Activated naive CD4-positive, alpha-beta T cell treated with anti-CD3 and anti-CD28 coated beads, Interleukin-2, amount 10 ng/mL, durations not matched to agents 7 days and 5 days (primary cell): ENCODE data around the gene DRAXIN.
A peak's percentile ranks its signal among the peaks of the same experiment; 100 is the strongest.

Experiments used
- CTCF ChIA-PET: fragments of 350-600 bp; sonication (Branson Sonifier 250); formaldehyde crosslinking; loops from one replicate; lab custom pipeline; 2021; ENCODE audit warnings: antibody characterized with exemption; lab: Charles Lee
- DNase-seq: peaks from one replicate; pipeline ENCODE4 v3.0.0-alpha.2; 2020
- H3K27ac Mint-ChIP-seq: one replicate; pipeline ENCODE4 v1.8.0; 2021; ENCODE audit warnings: mild to moderate bottlenecking, moderate library complexity, mixed read lengths
- H3K27me3 Mint-ChIP-seq: one replicate; pipeline ENCODE4 v1.8.0; 2021; ENCODE audit warnings: mild to moderate bottlenecking, mixed read lengths
- H3K36me3 Mint-ChIP-seq: one replicate; pipeline ENCODE4 v1.8.0; 2021; ENCODE audit warnings: mixed read lengths
- H3K4me1 Mint-ChIP-seq: one replicate; pipeline ENCODE4 v1.8.0; 2021; ENCODE audit warnings: mixed read lengths
- H3K4me3 Mint-ChIP-seq: one replicate; pipeline ENCODE4 v1.8.0; 2021; ENCODE audit warnings: mild to moderate bottlenecking, moderate library complexity, mixed read lengths
- H3K9me3 Mint-ChIP-seq: one replicate; pipeline ENCODE4 v1.8.0; 2021; ENCODE audit warnings: mixed read lengths

The DRAXIN gene

GRCh38 chr1:11735531-11735853 is 44.0 kb downstream of the DRAXIN start:
- Mint-ChIP-seq H3K36me3 (peaks cover 8% of the 10 kb centered on the region), H3K27ac (peak overlapping the region; percentile 88), H3K9me3 (no peaks in the 10 kb centered on the region), H3K4me3 (peak overlapping the region; percentile 95), H3K4me1 (peaks cover 78% of the 10 kb centered on the region), H3K27me3 (peaks cover 25% of the 10 kb centered on the region)
- DNase-seq, result no peak
- CTCF ChIA-PET, result interaction anchor here (0.6 to 1.8 kb wide), 4 partner anchors 16 to 85 kb away, joined by 3 to 6 read pairs (median 4); partner anchors contain the start of gene FBXO6

- CTCF ChIA-PET, result interaction anchor here (0.6 to 2.8 kb wide), 6 partner anchors 9 to 86 kb away, joined by 3 to 12 read pairs (median 4); partner anchors contain the start of gene FBXO6
- peak within 1 kb of the TSS; percentile 88 for H3K27ac Mint-ChIP-seq
- peak; percentile 94 for DNase-seq
- H3K27me3 Mint-ChIP-seq, result peaks cover 25% of the 10 kb centered on the region
- no peaks in the 10 kb centered on the region for H3K9me3 Mint-ChIP-seq
- H3K4me1 Mint-ChIP-seq, result peaks cover 78% of the 10 kb centered on the region
- H3K36me3 Mint-ChIP-seq, result peaks cover 11% of the 10 kb centered on the region
- H3K4me3 Mint-ChIP-seq, result peak within 1 kb of the TSS; percentile 95
These were observed 44.6 kb downstream of the DRAXIN start, which contains the start of gene AGTRAP for GRCh38 chr1:11735854-11736745. AGTRAP (plus strand) TSS chr1:11736136; CDS start chr1:11736209, 73 bp downstream.

- peaks cover 29% of the 10 kb centered on the region for H3K27me3 Mint-ChIP-seq
- no peaks in the 10 kb centered on the region for H3K9me3 Mint-ChIP-seq
- H3K4me1 Mint-ChIP-seq, result peaks cover 78% of the 10 kb centered on the region
- H3K36me3 Mint-ChIP-seq, result peaks cover 11% of the 10 kb centered on the region
- peak; percentile 52 for DNase-seq
- H3K27ac Mint-ChIP-seq, result no peak overlapping the region
- peak overlapping the region; percentile 95 for H3K4me3 Mint-ChIP-seq
- CTCF ChIA-PET, result interaction anchor here (0.9 to 2.8 kb wide), 6 partner anchors 10 to 87 kb away, joined by 3 to 12 read pairs (median 4); partner anchors contain the start of gene FBXO6
These were observed 45.5 kb downstream of the DRAXIN start for GRCh38 chr1:11736746-11737639.

GRCh38 chr1:11738096-11738495 is 46.6 kb downstream of the DRAXIN start:
- DNase-seq, result no peak
- CTCF ChIA-PET, result interaction anchor here (1.1 to 2.8 kb wide), 3 partner anchors 11 to 88 kb away, joined by 4 to 12 read pairs (median 5); no protein-coding TSS in a partner anchor
- H3K4me3 Mint-ChIP-seq, result peak overlapping the region; percentile 16
- H3K4me1 Mint-ChIP-seq, result peaks cover 78% of the 10 kb centered on the region
- H3K36me3 Mint-ChIP-seq, result peaks cover 19% of the 10 kb centered on the region
- H3K9me3 Mint-ChIP-seq, result no peaks in the 10 kb centered on the region
- H3K27me3 Mint-ChIP-seq, result peaks cover 40% of the 10 kb centered on the region
- no peak overlapping the region for H3K27ac Mint-ChIP-seq

- Mint-ChIP-seq H3K9me3 (no peaks in the 10 kb centered on the region), H3K36me3 (peaks cover 19% of the 10 kb centered on the region), H3K27ac (no peak overlapping the region), H3K4me1 (peaks cover 77% of the 10 kb centered on the region), H3K4me3 (no peak overlapping the region), H3K27me3 (peaks cover 40% of the 10 kb centered on the region)
- CTCF ChIA-PET, result interaction anchor here (1.2 kb wide), 1 partner anchor 8 kb away, joined by 4 read pairs; no protein-coding TSS in a partner anchor
- DNase-seq, result no peak
These were observed 47.3 kb downstream of the DRAXIN start for GRCh38 chr1:11738783-11739182.

- H3K4me3 Mint-ChIP-seq, result peak overlapping the region; percentile 49
- H3K4me1 Mint-ChIP-seq, result peaks cover 74% of the 10 kb centered on the region
- peak; percentile 60 for DNase-seq
- H3K27ac Mint-ChIP-seq, result no peak overlapping the region
- peaks cover 23% of the 10 kb centered on the region for H3K36me3 Mint-ChIP-seq
- peaks cover 45% of the 10 kb centered on the region for H3K27me3 Mint-ChIP-seq
- H3K9me3 Mint-ChIP-seq, result no peaks in the 10 kb centered on the region
- CTCF ChIA-PET, result interaction anchor here (0.8 to 1.8 kb wide), 3 partner anchors 10 to 76 kb away, joined by 3 to 6 read pairs (median 4); partner anchors contain the start of gene FBXO6
These were observed 49.0 kb downstream of the DRAXIN start for GRCh38 chr1:11740258-11741192.

- Mint-ChIP-seq H3K9me3 (no peaks in the 10 kb centered on the region), H3K36me3 (peaks cover 26% of the 10 kb centered on the region), H3K4me3 (peak overlapping the region; percentile 49), H3K4me1 (peaks cover 72% of the 10 kb centered on the region), H3K27me3 (peaks cover 41% of the 10 kb centered on the region), H3K27ac (no peak overlapping the region)
- DNase-seq, result no peak
- CTCF ChIA-PET, result interaction anchor here (0.7 to 1.8 kb wide), 2 partner anchors 13 to 22 kb away, joined by 3 to 6 read pairs; no protein-coding TSS in a partner anchor
These were observed 50.0 kb downstream of the DRAXIN start for GRCh38 chr1:11741482-11741881.

- CTCF ChIA-PET, result interaction anchor here (0.7 kb wide), 1 partner anchor 13 kb away, joined by 3 read pairs; no protein-coding TSS in a partner anchor
- peaks cover 29% of the 10 kb centered on the region for H3K36me3 Mint-ChIP-seq
- peaks cover 72% of the 10 kb centered on the region for H3K4me1 Mint-ChIP-seq
- H3K27me3 Mint-ChIP-seq, result peaks cover 41% of the 10 kb centered on the region
- H3K9me3 Mint-ChIP-seq, result no peaks in the 10 kb centered on the region
- no peak overlapping the region for H3K27ac Mint-ChIP-seq
- peak overlapping the region; percentile 21 for H3K4me3 Mint-ChIP-seq
- no peak for DNase-seq
These were observed 50.5 kb downstream of the DRAXIN start for GRCh38 chr1:11741919-11742558.

GRCh38 chr1:11744287-11744686 is 52.8 kb downstream of the DRAXIN start:
- H3K36me3 Mint-ChIP-seq, result peaks cover 26% of the 10 kb centered on the region
- H3K27ac Mint-ChIP-seq, result no peak overlapping the region
- DNase-seq, result no peak
- no peak overlapping the region for H3K4me3 Mint-ChIP-seq
- no peaks in the 10 kb centered on the region for H3K9me3 Mint-ChIP-seq
- CTCF ChIA-PET, result no interaction called here
- H3K4me1 Mint-ChIP-seq, result peaks cover 61% of the 10 kb centered on the region
- peaks cover 25% of the 10 kb centered on the region for H3K27me3 Mint-ChIP-seq

GRCh38 chr1:11746092-11746491 is 54.6 kb downstream of the DRAXIN start:
- CTCF ChIA-PET, result interaction anchor here (0.6 kb wide), 1 partner anchor 27 kb away, joined by 3 read pairs; no protein-coding TSS in a partner anchor
- no peak overlapping the region for H3K4me3 Mint-ChIP-seq
- H3K27ac Mint-ChIP-seq, result no peak overlapping the region
- DNase-seq, result no peak
- peaks cover 45% of the 10 kb centered on the region for H3K4me1 Mint-ChIP-seq
- peaks cover 20% of the 10 kb centered on the region for H3K27me3 Mint-ChIP-seq
- H3K9me3 Mint-ChIP-seq, result no peaks in the 10 kb centered on the region
- peaks cover 23% of the 10 kb centered on the region for H3K36me3 Mint-ChIP-seq

GRCh38 chr1:11746795-11747487 is 55.4 kb downstream of the DRAXIN start:
- peaks cover 16% of the 10 kb centered on the region for H3K27me3 Mint-ChIP-seq
- DNase-seq, result no peak
- H3K4me1 Mint-ChIP-seq, result peaks cover 37% of the 10 kb centered on the region
- no peak overlapping the region for H3K4me3 Mint-ChIP-seq
- CTCF ChIA-PET, result no interaction called here
- H3K9me3 Mint-ChIP-seq, result no peaks in the 10 kb centered on the region
- H3K27ac Mint-ChIP-seq, result no peak overlapping the region
- peaks cover 23% of the 10 kb centered on the region for H3K36me3 Mint-ChIP-seq
